Left kidney (tissue), 2 donors: Measurements from ENCODE around the gene TMEM258. TPM values are rescaled to one million over a fixed set of nuclear protein-coding genes. Genes with fewer than 3 reads are reported as not detected.

ENCODE experiments used
- DNase-seq: peaks from one replicate; pipeline ENCODE4 v3.0.0-alpha.2; 2013
- polyA plus RNA-seq: library from polyadenylated mRNA; unstranded; fragments of 120-200 nt; gene quantifications from one replicate; pipeline ENCODE4 v1.2.1, GENCODE V29; 2013; ENCODE audit not compliant: insufficient read length

The TMEM258 gene
- polyA plus RNA-seq, 1 donor, result 161 TPM

DNA sequence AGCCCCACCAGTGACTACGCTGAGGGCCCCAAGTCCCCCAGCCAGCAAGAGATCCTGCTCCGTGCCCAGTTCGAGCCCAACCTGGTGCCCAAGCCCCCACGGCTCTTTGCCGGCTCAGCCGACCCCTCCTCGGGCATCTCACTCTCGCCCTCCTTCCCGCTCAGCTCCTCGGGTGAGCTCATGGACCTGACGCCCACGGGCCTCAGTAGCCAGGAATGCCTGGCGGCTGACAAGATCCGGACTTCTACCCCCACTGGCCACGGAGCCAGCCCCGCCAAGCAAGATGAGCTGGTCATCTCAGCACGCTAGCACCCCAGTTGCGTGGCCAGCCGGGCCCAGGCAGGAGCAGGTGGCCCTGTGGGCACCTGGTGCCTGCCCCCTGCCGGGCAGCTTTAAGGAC lies 48.2 kb downstream of the TMEM258 start:
- no peak for DNase-seq

DNA sequence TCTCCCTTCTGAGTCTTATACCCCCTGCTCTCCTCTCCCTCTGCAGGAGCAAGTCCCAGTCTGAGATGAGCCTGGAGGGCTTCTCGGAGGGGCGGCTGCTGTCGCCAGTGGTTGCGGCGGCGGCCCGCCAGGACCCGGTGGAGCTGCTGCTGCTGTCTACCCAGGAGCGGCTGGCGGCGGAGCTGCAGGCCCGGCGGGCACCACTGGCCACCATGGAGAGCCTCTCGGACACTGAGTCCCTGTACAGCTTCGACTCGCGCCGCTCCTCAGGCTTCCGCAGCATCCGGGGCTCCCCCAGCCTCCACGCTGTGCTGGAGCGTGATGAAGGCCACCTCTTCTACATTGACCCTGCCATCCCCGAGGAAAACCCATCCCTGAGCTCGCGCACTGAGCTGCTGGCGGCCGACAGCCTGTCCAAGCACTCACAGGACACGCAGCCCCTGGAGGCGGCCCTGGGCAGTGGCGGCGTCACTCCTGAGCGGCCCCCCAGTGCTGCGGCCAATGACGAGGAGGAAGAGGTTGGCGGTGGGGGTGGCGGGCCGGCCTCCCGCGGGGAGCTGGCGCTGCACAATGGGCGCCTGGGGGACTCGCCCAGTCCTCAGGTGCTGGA lies 48.8 kb downstream of the TMEM258 start:
- no peak for DNase-seq

DNA sequence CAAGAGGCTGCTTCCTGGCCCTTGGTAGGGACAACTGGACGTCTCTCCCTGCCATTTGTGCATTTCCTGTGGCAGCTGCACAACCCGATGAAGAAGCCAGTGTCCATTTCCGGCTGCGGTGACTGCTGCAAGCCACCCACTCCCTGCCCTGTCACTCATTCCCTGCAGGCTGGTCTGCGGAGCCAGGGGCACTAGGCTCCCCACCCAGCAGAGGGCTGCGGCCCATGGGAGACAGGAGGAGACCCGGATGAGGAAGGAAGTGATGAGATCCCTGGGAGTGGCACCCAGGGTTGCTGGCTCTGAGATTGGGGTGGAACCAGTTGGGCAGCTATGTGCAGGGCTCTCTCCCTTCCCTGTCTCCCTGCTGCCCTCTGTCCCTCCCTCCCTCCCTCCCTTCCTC lies 50.0 kb downstream of the TMEM258 start:
- DNase-seq, result no peak

DNA sequence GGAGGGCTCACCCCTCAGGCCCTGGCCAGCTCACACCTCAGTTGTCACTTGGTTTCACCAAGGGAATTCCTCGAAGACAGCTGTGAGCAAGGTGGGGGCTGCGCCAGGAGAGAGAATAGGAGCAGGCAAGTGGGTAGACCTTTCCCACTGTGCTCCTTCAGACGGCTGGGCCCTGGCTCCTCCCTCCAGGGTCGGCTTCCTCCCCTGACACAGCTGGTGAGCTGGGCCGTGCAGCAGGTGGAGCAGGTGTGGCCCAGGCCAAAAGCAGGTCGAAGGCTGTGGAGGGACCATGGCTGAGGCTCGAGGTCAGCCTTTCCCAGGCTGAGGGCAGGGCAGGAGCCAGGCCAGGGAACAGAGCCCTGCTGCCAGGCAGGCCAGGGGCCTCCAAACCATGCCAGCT lies 52.4 kb downstream of the TMEM258 start:
- DNase-seq, result no peak

DNA sequence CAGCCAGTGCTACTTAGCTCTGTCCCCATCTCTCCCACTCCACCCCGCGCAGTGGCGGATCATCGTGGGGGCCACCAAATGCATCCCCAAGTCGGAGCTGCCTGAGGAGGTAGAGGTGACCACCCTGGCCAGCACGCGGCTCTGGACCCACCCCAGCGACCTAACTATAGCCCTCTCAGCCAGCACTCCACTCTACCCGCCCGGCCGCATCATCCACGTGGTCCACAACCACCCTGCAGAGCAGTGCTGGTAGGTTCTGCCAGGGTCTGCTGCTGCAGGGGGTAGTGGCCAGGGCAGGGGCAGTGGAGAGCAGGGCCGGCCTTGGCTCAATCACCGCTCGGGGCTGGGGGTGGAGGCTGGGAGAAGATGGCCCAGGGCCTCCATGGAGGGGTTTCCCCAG lies 53.0 kb downstream of the TMEM258 start:
- DNase-seq, result no peak

Other genes with a start within 250 kb of the TMEM258 start
- 4.7 TPM for gene SYT7, start 211.5 kb downstream of the TMEM258 start, polyA plus RNA-seq
- 3.2 TPM for gene DAGLA, start 112.2 kb downstream of the TMEM258 start, polyA plus RNA-seq
- gene MYRF, start 40.0 kb downstream of the TMEM258 start, polyA plus RNA-seq, result 23.1 TPM
- gene FEN1, start 312 bp upstream of the TMEM258 start, polyA plus RNA-seq, result 45.0 TPM
- gene FADS1, start 24.4 kb upstream of the TMEM258 start, polyA plus RNA-seq, result 49.0 TPM
- gene FADS2, start 35.7 kb upstream of the TMEM258 start, polyA plus RNA-seq, result 105 TPM
- 13.8 TPM for gene FADS3, start 98.9 kb upstream of the TMEM258 start, polyA plus RNA-seq
- 18.7 TPM for gene RAB3IL1, start 125.0 kb upstream of the TMEM258 start, polyA plus RNA-seq
- gene BEST1, start 157.8 kb upstream of the TMEM258 start, polyA plus RNA-seq, result 4.1 TPM
- 2,056 TPM for gene FTH1, start 175.0 kb upstream of the TMEM258 start, polyA plus RNA-seq